Activated CD4-positive, alpha-beta T cell treated with anti-CD3 and anti-CD28 coated beads, Interleukin-2, amount 50 U/mL, for 48 hours (primary cell): ENCODE results near the gene CEP19.
"Not testable (repeated sequence)": the region's sequence is repeated elsewhere in the genome, so short reads cannot be mapped to it uniquely, and the experiment has no call there.

Experiments
- DNase-seq, 2 experiments: peaks; one replicate each; pipeline ENCODE4 v3.0.0-alpha.2; 2020

Gene CEP19, protein sequence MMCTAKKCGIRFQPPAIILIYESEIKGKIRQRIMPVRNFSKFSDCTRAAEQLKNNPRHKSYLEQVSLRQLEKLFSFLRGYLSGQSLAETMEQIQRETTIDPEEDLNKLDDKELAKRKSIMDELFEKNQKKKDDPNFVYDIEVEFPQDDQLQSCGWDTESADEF

DNA sequence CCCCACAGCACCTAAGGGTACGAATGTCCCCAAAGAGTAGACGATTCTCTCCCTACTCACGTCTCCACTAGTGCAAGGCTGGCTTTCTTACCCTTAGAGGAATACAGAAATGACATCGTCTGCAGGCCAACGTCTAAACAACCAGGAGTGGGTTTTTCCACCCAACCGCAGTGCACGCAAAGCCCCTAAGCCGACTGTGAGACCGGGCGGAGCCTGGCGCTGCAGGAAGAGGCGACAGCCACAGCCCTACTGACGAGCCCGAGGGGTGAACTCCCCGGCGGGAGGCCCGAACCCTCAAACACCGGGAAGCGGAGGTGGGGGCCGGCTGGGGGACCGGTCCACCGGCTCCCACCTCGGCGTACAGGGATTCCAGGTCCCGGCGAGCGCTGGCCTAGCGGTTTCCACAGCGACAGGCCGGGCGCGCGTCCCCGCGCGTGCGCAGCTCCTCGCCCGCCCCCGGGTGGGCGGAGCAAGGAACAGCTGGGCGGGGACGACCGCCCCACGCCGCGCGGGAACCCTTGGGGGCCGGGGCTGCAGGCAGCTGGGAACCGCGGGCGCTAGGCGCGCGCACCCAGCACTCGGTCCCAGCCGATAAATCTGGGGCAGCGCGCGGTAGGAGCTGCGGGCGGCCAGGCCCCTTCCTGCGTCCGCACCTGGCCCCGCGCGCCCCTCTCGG, at the start of gene CEP19, which contains the start of gene PIGX:
TSS of gene CEP19 (minus strand) at position 413 of the 676 bp plus-strand sequence. CDS start 3,593 bp downstream, outside the sequence.
TSS of gene PIGX (plus strand) at position 540 of the 676 bp plus-strand sequence.
- DNase-seq = peak; percentile 88 to 91

DNA sequence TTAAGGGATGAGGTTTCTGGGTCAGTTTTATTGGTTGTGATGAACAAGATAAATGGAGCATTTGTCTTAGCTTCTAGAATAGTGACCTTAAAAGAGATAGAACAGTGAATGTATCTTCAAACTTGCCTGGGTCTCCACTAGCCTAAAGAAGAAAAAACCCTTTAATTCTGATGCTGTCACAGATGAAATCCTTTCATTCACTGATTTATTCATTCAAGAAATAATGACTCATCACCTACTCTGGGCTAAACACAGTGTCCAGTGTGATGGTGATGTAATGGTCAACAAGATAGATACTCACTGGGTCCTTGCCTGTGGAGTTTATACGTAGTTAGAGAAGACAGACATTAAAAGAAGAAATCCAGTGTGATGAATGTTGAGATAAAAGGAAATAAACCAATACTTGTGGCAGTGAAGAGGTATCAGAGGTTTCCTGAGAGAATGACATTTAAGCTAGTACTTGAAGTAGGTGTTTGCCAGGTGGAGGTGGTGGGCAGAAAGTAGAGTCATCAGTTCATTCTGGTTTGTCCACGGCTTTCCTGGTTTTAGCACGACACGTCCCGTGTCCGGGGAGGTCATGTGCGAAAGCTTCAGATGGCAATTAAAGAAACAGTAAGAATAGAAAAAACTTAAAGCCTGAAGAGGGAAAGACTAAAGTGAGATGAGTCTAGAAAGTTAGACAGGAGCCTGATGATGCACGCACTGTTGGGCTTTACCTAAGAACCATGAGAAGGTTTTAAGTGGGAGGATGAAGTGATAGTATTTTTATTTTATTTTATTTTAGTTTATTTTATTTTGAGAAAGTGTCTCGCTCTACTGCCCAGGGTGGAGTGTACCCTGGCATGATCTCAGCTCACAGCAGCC, 46.1 kb upstream of the CEP19 start:
- DNase-seq = no peak

DNA sequence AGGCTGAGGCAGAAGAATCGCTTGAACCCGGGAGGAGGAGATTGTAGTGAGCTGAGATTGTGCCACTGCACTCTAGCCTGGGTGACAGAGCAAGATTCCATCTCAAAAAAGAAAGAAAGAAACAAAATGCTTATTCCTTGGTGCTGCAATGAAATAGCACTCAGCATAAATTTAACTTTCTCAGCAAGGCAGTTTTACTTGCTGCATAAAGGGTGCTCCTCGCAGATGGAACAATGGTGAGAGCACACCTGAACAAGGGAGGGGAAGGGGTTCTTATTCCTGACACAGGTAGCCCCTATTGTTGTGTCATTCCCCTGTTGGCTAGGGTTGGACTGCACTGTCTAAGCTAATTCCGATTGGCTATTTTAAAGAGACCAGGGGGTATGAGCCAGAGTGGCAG, 44.7 kb upstream of the CEP19 start:
- DNase-seq = no peak

DNA sequence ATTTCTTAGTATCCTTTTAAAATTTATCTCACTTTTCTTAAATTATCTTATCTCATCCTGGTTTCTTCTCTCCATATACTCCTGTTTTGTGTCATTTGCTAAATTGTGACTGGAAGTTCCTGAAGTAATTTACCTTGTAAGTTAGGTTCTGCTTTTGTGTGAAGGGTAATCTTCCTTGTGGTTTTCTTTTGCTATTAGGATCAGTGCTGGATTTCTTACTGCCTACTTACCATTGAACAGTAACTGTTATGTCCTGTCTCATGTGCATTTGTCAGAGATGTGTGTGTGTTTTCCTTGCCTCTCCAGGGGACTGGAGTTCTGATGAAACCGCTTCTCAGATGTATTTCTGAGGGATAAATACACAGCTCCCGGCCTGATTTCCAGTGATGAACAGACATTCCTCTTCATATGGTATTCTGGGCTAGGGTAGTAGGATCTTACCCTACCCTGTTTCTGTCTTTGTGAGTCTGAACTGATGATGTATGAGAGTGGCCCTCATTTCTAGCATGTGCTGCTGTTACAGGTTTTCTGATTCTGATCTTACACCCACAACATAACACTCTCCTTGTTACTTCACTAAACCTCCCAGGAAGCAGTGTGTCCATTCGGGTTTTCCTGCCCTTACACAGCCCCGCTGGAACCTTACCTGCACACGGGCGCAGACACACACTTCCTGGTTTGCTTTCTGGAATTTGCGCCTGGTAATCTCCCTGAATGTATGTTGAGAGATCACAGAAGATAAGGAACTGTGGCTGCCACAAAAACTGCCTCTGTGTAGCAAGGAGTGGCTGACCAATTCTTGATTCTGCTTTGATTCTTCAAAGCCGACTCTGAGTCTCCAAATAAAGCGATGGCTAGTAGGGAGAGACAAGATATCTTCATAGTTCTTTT, 42.3 kb upstream of the CEP19 start:
- DNase-seq = no peak

DNA sequence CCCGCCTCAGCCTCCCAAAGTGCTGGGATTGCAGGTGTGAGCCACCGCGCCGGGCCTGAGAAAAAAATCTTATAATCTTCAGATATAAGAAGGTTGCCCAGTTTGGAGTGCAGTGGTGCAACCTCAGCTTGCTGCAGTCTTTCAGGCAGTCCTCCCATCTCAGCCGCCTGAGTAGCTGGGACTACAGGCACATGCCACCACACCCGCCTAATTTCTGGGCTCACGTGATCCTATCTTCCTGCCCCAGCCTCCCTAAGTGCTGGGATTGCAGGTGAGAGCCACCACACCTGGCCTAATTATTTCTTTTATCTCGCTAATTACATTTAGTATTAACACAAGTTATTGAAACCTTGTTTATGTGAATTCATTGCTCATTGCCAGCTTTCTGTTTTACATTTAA, 41.2 kb upstream of the CEP19 start:
- no peak for DNase-seq

DNA sequence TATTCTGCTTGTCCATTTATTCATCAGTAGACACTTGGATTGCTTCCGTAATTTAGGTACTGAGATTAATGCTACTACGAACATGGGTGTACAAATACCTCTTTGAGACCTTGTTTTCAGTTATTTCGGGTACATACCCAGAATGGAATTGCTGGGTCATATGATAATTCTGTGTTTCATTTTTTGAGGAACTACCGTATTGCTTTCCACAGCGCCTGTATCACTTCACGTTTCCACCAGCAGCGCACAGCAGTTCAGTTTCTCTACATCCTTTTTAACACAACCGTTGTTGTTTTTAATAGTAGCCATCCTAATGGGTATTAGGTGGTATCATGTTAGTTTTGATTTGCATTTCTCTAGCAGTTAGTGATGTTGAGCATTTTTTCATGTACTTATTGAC, 37.1 kb upstream of the CEP19 start:
- DNase-seq = no peak

DNA sequence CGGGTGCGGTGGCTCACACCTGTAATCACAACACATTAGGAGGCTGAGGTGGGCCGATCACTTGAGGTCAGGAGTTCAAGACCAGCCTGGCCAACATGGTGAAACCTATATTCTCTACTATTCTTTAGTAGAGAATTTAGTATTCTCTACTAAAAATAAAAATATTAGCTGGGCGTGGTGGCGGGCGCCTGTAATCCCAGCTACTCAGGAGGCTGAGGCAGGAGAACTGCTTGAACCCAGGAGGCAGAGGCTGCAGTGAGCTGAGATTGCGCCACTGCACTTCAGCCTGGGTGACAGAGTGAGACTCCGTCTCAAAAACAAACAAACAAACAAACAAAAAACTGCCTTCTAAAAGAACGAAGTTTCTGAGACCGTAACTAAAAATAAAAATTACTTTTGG, 31.5 kb upstream of the CEP19 start:
- DNase-seq = not testable (repeated sequence)

DNA sequence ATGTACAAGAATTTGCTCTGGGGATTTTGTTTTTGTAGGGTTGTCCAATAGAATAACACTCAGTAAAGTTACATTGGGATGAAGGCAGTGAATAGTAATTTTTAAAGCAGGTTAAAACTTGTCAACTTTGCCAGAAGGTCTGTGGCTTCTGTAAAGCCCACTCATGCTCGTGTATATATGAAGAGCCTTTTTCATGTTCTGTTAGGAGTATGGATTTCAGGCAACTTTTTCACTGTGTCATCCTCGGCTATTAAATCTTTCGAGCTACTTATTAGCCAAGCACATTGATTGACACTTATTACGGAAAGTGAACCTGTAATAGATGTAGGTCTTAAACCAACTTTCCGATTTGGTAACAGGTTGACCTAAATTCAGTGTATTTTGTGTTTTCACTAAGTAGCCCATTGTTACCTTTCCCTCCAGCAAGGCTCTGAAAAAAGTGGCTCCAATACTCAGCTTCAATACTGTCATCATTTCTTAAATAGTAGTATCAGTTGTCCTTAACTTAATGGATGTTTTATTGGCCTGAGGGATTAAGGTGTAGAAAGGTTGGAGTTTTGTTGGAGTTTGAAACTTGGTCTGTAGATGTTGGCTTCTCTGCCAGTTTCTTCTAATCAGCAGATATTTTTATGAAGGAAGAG, 29.3 kb upstream of the CEP19 start:
- DNase-seq = no peak

DNA sequence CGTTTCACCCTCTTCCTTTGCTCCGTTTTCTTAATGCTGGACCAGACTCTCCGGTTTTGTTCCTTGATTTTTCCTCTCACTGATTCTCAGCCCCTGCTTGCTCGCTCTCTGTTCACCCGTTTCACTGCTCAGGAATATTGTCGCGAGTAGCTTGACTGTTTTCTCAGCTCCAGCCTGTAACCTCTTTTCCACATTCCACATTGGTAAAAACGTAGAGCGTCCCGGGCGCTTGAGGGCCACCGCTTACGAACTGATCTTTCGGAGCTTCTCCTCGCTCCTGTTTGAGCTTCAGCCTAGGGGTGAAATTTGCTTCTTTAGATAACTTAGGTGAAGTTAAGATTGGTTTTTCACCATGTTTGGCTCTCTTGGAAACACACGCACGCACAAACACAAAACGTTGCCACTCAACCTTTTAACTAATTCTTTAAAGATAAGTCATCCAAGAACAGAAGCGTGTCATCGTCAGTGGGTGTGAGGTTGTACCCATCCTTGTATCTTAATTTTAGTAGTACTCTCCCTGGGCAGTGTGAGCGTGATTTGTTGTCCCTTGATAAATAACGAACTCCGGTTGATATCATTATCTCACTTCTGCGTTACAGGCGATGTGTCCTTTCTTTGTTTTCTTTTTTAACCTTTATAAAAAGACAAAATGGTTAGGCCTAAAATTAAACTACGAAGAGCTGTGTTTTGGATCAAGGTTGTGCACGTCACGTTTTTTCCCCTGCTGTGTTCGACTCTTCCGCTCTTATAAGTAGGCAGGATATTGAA, 28.6 kb upstream of the CEP19 start:
- DNase-seq = peak; percentile 36 to 52

DNA sequence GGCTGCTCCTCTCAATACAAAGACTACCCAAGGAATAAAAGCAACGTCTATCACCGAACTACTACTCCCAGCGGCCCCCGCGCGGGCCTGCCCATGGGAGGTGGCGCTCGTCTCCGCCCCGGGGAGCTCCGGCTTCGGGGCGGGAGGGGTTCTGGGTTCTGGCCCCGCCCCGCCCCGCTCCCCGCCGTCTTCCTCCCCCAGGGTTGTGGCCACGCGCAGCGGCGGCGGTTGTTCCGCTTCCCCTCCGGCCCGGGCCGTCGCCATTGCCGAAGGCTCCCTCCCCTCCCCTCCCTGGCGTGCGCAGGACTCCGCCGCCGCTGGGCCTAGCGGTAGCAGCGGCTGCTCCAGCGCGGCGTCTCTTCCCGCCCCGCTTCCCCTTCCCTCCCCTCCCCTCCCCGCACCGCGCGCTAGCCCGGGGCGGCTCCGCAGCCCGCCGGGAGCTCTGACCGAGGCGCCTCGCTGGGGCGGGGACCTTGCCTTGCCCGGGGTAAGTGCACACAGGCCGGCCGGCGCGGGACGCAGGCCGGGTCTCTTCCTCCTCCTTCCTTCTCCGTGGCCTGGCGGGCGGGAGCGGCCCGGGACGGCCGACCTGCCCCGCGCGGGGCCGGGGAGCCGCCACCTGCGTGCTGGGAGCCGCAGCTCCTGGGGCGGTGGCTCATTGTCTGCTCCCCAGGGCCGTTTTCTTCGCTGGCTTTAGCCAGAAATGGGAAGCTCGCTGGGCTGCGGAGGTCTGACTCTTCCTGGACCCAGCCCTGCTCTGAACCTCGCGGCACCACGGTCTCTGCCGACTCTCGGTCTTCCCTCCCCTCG, 27.8 kb upstream of the CEP19 start, which contains the start of gene PAK2:
TSS of gene PAK2 (plus strand) at position 187 of the 810 bp plus-strand sequence. CDS start 42,790 bp downstream, outside the sequence.
- peak; percentile 92 for DNase-seq

DNA sequence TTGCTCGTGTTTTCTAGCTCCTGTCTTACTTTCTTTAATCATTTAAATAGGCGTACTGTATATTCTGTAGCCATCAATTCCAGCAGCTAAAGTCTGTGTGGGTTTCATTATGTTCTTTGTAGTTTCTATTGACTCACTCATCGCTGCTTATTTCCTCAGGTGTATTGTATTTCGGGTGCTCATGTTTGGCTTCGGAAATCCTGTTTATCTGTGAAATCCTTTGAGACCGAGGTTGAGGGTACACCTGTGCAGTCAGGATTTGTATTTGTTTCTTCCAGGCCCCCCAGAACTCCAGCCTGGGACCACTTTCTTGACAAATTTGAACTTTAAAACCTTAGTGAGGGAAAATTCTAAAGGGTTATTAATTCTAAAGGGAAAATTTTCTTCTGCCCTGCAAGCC, 25.6 kb upstream of the CEP19 start:
- DNase-seq = no peak

DNA sequence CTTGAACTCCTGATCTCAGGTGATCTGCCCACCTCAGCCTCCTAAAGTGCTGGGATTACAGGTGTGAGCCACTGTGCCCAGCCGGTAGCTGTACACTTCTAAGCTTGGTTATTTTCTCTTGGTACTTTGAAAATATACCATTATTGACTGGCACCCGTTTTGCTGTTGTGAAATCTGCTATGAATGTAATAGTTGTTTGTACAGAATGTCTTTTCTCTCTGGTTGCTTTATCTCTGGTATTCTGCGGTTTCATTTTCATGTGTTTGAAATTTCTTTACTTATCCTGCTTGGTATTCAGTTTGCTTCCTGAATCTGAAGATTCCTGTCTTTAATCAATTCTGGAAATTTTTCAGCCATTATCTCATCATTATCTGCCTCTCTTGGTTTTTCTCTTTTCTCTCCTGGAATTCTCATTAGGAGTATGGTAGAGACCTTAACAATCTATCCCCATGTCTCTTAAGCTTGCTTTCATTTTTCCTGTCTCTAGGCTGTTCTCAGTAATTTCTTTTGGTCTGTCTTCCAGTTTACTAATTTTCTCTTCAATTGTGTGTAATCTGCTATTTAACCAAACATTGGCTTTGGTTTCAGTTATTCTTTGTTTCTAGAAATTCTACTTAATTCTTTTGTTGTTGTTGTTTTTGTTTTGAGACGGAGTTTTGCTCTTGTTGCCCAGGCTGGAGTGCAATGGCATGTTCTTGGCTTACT, 24.8 kb upstream of the CEP19 start:
- no peak for DNase-seq

DNA sequence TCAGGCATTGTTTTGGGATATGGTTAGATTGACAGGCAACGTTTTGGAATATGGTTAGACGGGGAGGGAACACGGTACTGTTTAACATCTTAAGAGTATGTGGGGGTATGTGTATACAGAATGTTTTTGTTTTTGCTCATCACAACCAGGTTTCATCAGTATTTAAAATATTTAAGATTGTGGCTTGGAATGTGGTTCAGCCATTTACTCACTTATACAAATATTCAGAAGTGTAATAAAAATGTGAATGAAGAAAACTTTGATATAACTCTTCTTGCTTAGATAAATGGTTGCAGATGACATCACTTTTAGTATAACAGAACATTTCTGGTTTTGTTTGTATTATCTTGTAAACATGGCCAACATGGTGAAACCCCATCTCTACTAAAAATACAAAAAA, 23.7 kb upstream of the CEP19 start:
- no peak for DNase-seq

DNA sequence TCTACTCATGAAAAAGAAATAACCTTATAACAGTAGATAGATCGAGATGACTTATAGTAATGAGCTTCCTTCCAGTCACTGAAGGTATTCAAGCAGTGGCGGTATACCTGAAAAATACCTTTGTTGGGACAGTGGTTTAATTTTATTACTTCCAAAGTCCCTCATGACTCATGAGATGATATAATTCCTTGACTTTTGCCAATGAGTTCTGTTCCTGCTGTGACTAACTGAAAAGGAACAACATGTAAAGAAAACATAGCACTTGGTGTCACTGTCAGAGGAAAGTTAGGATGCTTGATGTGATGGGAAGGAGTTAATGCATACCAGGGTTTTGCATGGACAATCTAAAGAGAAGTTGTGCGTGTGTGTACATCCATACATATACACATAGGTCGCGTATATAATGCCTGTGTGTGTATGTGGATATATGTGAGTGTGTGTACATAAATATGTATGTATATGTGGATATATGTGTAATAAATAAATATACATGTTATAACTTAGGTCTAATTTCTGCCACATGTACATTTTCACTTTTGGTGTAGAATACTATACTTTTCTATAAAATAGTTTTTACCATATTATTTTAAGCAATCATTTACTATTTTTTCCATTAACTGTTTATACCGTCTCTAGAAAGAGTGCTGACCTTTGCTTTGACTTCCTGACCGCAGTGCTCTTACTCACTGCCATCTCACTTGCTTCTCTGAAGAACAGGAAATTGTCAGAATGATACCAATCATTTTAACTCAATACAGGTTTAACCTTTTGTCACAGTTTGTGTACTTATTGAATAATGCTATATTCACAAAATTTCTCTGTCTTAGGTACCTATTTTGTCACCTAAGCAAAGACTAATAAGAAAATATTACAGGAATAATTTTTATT, 15.0 kb upstream of the CEP19 start:
- peak in 1 of 2 experiments; percentile 21 for DNase-seq

DNA sequence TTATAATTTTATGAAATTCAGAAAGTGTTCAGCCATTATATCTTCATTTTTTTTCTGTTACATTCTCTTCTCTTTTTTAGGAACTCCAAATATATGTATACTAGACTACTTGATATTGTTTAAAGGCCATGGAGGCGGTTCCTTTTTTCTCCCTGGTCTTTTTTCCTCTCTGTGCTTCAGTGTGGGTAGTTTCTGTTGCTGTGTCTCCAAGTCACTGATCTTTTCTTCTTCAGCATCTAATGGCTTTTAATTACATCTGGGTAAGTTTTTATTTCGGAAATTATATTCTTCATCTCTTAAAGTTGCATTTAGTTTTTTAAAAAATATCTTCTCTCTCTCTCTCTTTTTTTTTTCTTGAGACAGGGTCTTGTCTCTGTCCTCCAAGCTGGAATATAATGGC, 9.0 kb upstream of the CEP19 start:
- no peak for DNase-seq

DNA sequence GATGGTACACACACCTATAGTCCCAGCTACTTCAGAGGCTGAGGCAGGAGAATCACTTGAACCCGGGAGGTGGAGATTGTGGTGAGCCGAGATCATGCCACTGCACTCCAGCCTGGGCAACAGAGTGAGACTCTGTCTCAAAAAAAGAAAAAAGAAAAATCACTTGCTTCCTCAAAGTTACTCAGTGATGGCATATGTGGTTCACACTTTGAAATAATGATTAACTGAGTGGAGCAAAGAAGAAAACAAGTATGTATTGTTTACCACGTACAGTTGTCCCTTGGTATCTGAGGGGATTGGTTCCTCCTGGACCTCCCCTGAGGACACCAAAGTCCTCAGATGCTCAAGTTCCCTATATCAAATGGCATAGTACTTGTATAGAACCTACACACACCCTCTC, 5.1 kb upstream of the CEP19 start:
- not testable (repeated sequence) for DNase-seq

DNA sequence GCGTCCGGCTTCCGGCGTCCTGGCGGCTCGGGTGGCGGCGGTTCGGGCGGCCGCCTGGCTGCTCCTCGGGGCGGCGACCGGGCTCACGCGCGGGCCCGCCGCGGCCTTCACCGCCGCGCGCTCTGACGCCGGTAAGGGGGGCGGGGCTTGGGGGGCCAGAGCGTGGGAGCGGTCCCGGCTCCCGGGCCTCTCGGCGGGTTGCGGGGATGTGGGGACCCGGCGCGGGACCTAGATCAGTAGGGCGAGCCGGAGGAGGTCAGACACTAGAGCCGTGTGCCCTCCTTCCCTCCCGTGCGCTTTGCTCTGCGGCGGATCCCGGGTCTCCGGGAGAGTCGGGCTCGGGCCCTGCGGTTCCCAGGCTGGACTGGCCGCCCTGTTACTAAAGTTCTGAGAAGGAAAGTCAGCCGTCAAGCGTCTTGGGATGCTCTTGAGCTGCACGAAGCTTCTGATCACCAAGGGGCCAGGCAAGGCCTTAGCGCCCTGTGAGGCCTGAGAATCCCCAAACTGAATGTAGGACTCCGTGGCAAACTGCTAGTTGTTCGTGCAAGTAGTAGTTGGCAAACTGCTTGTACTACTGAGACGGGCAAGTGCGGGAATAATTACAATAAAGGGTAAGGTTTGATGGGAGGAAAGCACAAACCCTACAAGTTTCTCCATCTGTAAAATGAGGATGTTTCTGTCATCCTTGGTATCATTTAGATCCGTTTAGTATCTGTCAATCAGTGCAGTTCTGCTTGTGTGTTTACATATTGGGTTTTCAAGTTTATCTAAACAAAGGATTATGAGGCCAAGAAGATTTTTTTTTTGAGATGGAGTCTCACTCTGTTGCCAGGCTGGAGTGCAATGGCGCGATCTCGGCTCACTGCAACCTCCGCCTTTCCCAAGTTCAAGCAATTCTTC, 714 bp upstream of the CEP19 start:
- DNase-seq = peak; percentile 70 to 74

DNA sequence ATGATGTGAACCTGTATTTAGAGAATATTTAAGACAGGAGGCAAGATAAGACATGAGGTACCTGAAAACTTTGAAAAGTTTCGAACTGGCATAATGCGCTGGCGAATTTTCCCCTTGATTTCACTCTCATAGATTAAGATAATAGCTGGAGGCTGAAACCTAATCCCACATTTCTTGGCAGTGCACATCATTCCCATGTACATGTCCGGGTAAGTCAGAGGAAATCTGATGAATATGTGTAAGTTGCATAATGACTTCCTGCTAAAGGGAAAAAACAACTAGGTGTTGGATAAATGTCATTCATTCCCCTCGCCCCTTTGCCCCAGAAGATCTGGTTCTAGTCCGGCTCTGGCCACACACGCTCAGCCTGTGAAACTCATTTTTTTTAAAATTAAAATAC, 3.6 kb downstream of the CEP19 start:
- no peak for DNase-seq
